ENCODE results near the gene IFTAP.

The IFTAP gene

DNA sequence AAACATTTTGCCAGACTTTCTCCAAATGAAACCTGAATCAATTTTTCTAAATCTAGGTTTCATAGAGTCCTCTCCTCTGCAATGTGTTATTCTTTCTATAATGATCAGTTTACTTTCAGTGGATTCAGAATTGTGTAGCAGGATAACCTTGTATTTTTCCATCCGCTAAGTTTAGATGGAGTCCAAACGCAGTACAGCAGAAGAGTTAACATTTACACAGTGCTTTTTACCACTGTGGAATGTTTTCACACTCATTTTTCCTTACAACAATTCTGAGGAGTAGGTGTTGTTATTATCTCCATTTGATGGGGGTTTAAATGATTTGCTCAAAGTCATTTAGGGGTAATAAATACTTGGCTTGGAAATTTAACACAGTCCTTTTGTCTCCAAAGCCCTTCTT, 16.9 kb upstream of the IFTAP start:
- Histone ChIP-seq H3K4me1 (ENCODE audit: control insufficient read depth, insufficient read depth, low read length) (no peaks in the 10 kb centered on the region), H3K27ac (ENCODE audit: extremely low read depth, low read depth, low read length) (no peak overlapping the region), H3K36me3 (ENCODE audit: control insufficient read depth in 2 of 2, insufficient read depth in 1 of 2, low read length in 2 of 2) (no peaks in the 10 kb centered on the region), H3K4me3 (ENCODE audit: low read depth, low read length) (no peak overlapping the region), H3K9me3 (ENCODE audit: control insufficient read depth, insufficient read depth, low read depth, low read length) (no peaks in the 10 kb centered on the region)
- ChIA-PET POLR2A (no interaction called here), CTCF (interaction anchor here (6.7 kb wide), 1 partner anchor 14 kb away, joined by 51 read pairs; no protein-coding TSS in a partner anchor)
- TF ChIP-seq ZBTB17 (tag by site-specific recombination; IDR thresholded peaks at IDR 0.05): no peak

DNA sequence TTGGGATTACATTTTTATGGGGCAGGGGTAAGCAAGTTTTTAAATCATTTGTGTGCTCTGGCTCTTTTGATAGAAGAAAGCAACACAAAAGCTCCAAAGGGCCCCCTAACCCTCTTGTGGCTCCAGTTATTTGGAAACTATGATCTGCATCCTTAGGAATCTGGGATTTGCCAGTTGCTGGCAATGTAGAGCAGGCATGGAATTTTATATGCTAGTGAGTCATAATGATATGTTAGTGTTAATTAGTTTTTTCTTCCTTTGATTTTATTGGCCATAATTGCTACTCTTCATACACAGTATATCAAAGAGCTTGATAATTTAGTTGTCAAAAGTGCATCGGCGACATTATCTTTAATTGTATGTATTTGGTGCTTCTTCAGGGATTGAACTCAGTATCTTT, 16.4 kb upstream of the IFTAP start:
- no peak overlapping the region for H3K27ac ChIP-seq (ENCODE audit: extremely low read depth, low read depth, low read length)
- POLR2A ChIA-PET: no interaction called here
- H3K4me3 ChIP-seq (ENCODE audit: low read depth, low read length): no peak overlapping the region
- no peaks in the 10 kb centered on the region for H3K4me1 ChIP-seq (ENCODE audit: control insufficient read depth, insufficient read depth, low read length)
- no peaks in the 10 kb centered on the region for H3K36me3 ChIP-seq (ENCODE audit: control insufficient read depth in 2 of 2, insufficient read depth in 1 of 2, low read length in 2 of 2)
- CTCF ChIA-PET: interaction anchor here (1.0 to 6.7 kb wide), 2 partner anchors 14 to 160 kb away, joined by 4 to 51 read pairs; no protein-coding TSS in a partner anchor
- H3K9me3 ChIP-seq (ENCODE audit: control insufficient read depth, insufficient read depth, low read depth, low read length): no peaks in the 10 kb centered on the region
- no peak for TF ChIP-seq ZNF19 (tag by site-specific recombination; IDR thresholded peaks at IDR 0.05; ENCODE audit: low read depth)
- TF ChIP-seq, protein P1, sequence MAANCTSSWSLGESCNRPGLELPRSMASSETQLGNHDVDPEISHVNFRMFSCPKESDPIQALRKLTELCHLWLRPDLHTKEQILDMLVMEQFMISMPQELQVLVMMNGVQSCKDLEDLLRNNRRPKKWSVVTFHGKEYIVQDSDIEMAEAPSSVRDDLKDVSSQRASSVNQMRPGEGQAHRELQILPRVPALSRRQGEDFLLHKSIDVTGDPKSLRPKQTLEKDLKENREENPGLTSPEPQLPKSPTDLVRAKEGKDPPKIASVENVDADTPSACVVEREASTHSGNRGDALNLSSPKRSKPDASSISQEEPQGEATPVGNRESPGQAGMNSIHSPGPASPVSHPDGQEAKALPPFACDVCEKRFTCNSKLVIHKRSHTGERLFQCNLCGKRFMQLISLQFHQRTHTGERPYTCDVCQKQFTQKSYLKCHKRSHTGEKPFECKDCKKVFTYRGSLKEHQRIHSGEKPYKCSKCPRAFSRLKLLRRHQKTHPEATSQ (tag by site-specific recombination; IDR thresholded peaks at IDR 0.05): no peak
- no peak for TF ChIP-seq ZSCAN23 (tag by site-specific recombination; IDR thresholded peaks at IDR 0.05)
- no peak for TF ChIP-seq WT1 (tag by site-specific recombination; IDR thresholded peaks at IDR 0.05)
- TF ChIP-seq ZNF560 (tag by site-specific recombination; IDR thresholded peaks at IDR 0.05; ENCODE audit: borderline replicate concordance): no peak
- TF ChIP-seq ZNF530 (tag by site-specific recombination; IDR thresholded peaks at IDR 0.05; ENCODE audit: low read depth): no peak
- TF ChIP-seq, protein P2, sequence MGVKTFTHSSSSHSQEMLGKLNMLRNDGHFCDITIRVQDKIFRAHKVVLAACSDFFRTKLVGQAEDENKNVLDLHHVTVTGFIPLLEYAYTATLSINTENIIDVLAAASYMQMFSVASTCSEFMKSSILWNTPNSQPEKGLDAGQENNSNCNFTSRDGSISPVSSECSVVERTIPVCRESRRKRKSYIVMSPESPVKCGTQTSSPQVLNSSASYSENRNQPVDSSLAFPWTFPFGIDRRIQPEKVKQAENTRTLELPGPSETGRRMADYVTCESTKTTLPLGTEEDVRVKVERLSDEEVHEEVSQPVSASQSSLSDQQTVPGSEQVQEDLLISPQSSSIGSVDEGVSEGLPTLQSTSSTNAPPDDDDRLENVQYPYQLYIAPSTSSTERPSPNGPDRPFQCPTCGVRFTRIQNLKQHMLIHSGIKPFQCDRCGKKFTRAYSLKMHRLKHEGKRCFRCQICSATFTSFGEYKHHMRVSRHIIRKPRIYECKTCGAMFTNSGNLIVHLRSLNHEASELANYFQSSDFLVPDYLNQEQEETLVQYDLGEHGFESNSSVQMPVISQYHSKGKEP (tag by site-specific recombination; IDR thresholded peaks at IDR 0.05): no peak
- no peak for TF ChIP-seq KLF8 (tag by site-specific recombination; IDR thresholded peaks at IDR 0.05)
- TF ChIP-seq ZBTB48 (tag by site-specific recombination; IDR thresholded peaks at IDR 0.05): no peak
- no peak for TF ChIP-seq ZNF629 (tag by site-specific recombination; IDR thresholded peaks at IDR 0.05)
- no peak for TF ChIP-seq ZNF549 (tag by site-specific recombination; IDR thresholded peaks at IDR 0.05)
- TF ChIP-seq TRIM28 (IDR thresholded peaks at IDR 0.05; ENCODE audit: borderline replicate concordance, low read length): no peak
- TF ChIP-seq GFI1B (tag by site-specific recombination; IDR thresholded peaks at IDR 0.05): no peak
- no peak for TF ChIP-seq ZNF626 (tag by site-specific recombination; IDR thresholded peaks at IDR 0.05)
- TF ChIP-seq ZNF433 (tag by site-specific recombination; IDR thresholded peaks at IDR 0.05; ENCODE audit: low read depth): no peak
- TF ChIP-seq, protein P3, sequence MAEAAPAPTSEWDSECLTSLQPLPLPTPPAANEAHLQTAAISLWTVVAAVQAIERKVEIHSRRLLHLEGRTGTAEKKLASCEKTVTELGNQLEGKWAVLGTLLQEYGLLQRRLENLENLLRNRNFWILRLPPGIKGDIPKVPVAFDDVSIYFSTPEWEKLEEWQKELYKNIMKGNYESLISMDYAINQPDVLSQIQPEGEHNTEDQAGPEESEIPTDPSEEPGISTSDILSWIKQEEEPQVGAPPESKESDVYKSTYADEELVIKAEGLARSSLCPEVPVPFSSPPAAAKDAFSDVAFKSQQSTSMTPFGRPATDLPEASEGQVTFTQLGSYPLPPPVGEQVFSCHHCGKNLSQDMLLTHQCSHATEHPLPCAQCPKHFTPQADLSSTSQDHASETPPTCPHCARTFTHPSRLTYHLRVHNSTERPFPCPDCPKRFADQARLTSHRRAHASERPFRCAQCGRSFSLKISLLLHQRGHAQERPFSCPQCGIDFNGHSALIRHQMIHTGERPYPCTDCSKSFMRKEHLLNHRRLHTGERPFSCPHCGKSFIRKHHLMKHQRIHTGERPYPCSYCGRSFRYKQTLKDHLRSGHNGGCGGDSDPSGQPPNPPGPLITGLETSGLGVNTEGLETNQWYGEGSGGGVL (tag by site-specific recombination; IDR thresholded peaks at IDR 0.05): no peak
- TF ChIP-seq, protein P4, sequence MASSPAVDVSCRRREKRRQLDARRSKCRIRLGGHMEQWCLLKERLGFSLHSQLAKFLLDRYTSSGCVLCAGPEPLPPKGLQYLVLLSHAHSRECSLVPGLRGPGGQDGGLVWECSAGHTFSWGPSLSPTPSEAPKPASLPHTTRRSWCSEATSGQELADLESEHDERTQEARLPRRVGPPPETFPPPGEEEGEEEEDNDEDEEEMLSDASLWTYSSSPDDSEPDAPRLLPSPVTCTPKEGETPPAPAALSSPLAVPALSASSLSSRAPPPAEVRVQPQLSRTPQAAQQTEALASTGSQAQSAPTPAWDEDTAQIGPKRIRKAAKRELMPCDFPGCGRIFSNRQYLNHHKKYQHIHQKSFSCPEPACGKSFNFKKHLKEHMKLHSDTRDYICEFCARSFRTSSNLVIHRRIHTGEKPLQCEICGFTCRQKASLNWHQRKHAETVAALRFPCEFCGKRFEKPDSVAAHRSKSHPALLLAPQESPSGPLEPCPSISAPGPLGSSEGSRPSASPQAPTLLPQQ (tag by site-specific recombination; IDR thresholded peaks at IDR 0.05): no peak
- no peak for TF ChIP-seq ZNF529 (tag by site-specific recombination; IDR thresholded peaks at IDR 0.05; ENCODE audit: insufficient replicate concordance)
- TF ChIP-seq SP7 (tag by site-specific recombination; IDR thresholded peaks at IDR 0.05): peak; percentile 100
- peak; percentile 71; the same call in 1 of the 2 replicates for TF ChIP-seq ZNF366 (tag by site-specific recombination; conservative IDR thresholded peaks at IDR 0.05)
- TF ChIP-seq, protein P5, sequence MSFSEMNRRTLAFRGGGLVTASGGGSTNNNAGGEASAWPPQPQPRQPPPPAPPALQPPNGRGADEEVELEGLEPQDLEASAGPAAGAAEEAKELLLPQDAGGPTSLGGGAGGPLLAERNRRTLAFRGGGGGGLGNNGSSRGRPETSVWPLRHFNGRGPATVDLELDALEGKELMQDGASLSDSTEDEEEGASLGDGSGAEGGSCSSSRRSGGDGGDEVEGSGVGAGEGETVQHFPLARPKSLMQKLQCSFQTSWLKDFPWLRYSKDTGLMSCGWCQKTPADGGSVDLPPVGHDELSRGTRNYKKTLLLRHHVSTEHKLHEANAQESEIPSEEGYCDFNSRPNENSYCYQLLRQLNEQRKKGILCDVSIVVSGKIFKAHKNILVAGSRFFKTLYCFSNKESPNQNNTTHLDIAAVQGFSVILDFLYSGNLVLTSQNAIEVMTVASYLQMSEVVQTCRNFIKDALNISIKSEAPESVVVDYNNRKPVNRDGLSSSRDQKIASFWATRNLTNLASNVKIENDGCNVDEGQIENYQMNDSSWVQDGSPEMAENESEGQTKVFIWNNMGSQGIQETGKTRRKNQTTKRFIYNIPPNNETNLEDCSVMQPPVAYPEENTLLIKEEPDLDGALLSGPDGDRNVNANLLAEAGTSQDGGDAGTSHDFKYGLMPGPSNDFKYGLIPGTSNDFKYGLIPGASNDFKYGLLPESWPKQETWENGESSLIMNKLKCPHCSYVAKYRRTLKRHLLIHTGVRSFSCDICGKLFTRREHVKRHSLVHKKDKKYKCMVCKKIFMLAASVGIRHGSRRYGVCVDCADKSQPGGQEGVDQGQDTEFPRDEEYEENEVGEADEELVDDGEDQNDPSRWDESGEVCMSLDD (tag by site-specific recombination; IDR thresholded peaks at IDR 0.05): no peak
- no peak for TF ChIP-seq GLI4 (tag by site-specific recombination; IDR thresholded peaks at IDR 0.05)
- no peak for TF ChIP-seq ZFHX2 (tag by site-specific recombination; conservative IDR thresholded peaks at IDR 0.05)
- TF ChIP-seq, protein P6, sequence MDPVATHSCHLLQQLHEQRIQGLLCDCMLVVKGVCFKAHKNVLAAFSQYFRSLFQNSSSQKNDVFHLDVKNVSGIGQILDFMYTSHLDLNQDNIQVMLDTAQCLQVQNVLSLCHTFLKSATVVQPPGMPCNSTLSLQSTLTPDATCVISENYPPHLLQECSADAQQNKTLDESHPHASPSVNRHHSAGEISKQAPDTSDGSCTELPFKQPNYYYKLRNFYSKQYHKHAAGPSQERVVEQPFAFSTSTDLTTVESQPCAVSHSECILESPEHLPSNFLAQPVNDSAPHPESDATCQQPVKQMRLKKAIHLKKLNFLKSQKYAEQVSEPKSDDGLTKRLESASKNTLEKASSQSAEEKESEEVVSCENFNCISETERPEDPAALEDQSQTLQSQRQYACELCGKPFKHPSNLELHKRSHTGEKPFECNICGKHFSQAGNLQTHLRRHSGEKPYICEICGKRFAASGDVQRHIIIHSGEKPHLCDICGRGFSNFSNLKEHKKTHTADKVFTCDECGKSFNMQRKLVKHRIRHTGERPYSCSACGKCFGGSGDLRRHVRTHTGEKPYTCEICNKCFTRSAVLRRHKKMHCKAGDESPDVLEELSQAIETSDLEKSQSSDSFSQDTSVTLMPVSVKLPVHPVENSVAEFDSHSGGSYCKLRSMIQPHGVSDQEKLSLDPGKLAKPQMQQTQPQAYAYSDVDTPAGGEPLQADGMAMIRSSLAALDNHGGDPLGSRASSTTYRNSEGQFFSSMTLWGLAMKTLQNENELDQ (tag by site-specific recombination; IDR thresholded peaks at IDR 0.05; ENCODE audit: low read depth): no peak
